Muscle of leg (tissue), 11 donors: ENCODE measurements around the gene ETV3. TPM values are rescaled to one million over a fixed set of nuclear protein-coding genes. Genes with fewer than 3 reads are reported as not detected.
A peak's percentile ranks its signal among the peaks of the same experiment; 100 is the strongest.

Experiments used
- DNase-seq: peaks from one replicate; pipeline ENCODE4 v3.0.0; 2013
- H3K27ac ChIP-seq: one replicate; pipeline ENCODE4 v1.5.1; 2013; ENCODE audit warnings: mild to moderate bottlenecking, low read length, control low read depth
- H3K27me3 ChIP-seq: one replicate; pipeline ENCODE4 v1.6.1; 2013; ENCODE audit warnings: low read length; ENCODE audit not compliant: control insufficient read depth, insufficient read depth
- H3K36me3 ChIP-seq: one replicate; pipeline ENCODE4 v1.6.1; 2013; ENCODE audit warnings: low read length; ENCODE audit not compliant: control insufficient read depth, insufficient read depth
- H3K4me1 ChIP-seq: one replicate; pipeline ENCODE4 v1.6.1; 2013; ENCODE audit warnings: low read length; ENCODE audit not compliant: control insufficient read depth, insufficient read depth
- H3K4me3 ChIP-seq: one replicate; pipeline ENCODE4 v1.5.1; 2013; ENCODE audit warnings: low read length, control low read depth
- H3K9me3 ChIP-seq: replicated peaks from 2 replicates; pipeline ENCODE4 v1.6.1; 2013; ENCODE audit warnings: low read depth, low read length; ENCODE audit not compliant: control insufficient read depth
- WGBS: methylation state at CpG from one replicate; pipeline ENCODE4 v1.1.5; 2013; ENCODE audit warnings: missing lambda C conversion rate; ENCODE audit not compliant: insufficient coverage; 5-methylcytosine and 5-hydroxymethylcytosine counted together
- polyA plus RNA-seq, 8 donors: library from polyadenylated mRNA; unstranded; fragments of 120-200 nt; gene quantifications; one replicate each; pipeline versions ENCODE4 v1.2.1 to v1.2.3, GENCODE V29; 2013; ENCODE audit warnings: inconsistent platforms in 1 of 8, low replicate concordance in 1 of 8; ENCODE audit not compliant: insufficient read length in 8 of 8, insufficient read depth in 1 of 8
- total RNA-seq: library from RNA; stranded (reverse); fragments of 120-200 nt; gene quantifications from one replicate; pipeline ENCODE4 v1.2.4, GENCODE V29; 2013

The ETV3 gene
- total and polyA plus RNA-seq, 9 donors: 9.8 to 21.2 (median 14.6) TPM

DNA sequence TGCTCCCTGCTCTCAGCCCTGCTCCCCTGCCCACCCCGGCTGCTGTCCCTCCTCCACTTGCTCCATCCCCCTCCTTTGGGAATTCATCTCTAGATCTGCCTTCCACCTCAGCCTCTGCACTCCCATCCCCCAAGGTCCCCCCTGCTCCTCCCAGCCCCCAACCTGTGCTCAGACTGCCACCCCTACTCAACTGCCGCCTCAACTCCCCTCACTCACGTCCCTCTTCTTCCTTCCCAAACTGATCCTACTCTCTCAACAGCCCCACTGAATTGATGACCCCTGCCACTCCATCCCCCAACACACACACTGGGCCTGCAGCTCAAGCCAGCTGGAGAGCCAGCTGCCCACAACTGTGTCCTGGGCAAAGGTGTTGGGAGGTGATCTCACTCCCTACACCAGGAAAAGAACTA is 22.8 kb downstream of the ETV3 start:
- no peak overlapping the region for H3K27ac ChIP-seq
- no peaks in the 10 kb centered on the region for H3K36me3 ChIP-seq
- no peaks in the 10 kb centered on the region for H3K4me1 ChIP-seq
- WGBS: 23% methylated on average over 1 of the region's 3 CpGs
- H3K9me3 ChIP-seq: no peaks in the 10 kb centered on the region
- H3K27me3 ChIP-seq: peaks cover 21% of the 10 kb centered on the region
- no peak for DNase-seq
- no peak overlapping the region for H3K4me3 ChIP-seq

DNA sequence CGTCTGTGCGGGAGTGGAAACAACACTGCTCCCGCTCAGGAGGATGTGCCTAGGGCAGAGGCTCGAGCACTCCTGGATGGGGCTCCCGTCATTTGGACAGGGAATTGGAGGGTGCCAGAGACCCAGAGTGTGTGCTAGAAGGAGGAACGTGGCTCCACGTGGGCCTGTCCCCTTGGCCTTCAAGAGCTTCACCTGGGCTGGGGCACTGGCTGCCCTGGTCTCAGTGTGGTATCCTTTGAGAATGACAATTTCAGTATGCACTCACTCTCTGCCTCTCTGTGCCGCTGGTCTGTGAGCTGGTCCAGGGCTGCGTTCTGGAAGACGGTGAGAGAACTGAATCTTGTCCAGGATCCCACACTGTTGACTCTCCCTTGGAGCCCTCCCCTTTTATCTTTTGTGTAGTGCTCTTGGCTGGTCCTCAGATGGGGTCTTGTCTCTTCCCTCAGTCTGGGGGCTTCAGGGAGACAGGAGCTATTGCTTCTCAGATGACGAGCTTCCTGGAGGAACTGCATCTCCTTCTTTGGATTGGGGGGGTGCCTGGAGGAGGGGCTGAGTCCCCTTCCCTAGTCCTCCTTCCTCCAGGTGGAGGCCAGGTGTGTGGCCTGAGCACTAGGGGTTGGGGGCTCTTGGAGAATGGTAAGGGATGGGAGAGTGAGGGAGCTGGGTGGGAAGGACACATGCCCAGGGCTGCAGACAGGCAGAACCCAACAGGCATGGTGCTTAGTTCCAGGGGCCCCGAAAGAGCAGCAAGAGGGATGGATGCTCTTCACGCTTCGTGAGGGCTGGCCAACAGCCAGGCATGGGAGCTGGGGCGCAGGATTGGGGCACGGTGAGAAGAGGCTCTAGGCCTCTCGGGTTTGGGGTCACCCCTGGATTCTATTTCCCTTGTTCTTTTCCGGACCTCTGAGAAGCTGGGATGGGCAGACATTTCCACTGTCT is 23.7 kb downstream of the ETV3 start:
- peaks cover 28% of the 10 kb centered on the region for H3K27me3 ChIP-seq
- H3K9me3 ChIP-seq: no peaks in the 10 kb centered on the region
- H3K4me3 ChIP-seq: no peak overlapping the region
- H3K4me1 ChIP-seq: no peaks in the 10 kb centered on the region
- H3K27ac ChIP-seq: no peak overlapping the region
- no peak for DNase-seq
- 59% methylated on average over 12 of the region's 18 CpGs for WGBS
- H3K36me3 ChIP-seq: no peaks in the 10 kb centered on the region

DNA sequence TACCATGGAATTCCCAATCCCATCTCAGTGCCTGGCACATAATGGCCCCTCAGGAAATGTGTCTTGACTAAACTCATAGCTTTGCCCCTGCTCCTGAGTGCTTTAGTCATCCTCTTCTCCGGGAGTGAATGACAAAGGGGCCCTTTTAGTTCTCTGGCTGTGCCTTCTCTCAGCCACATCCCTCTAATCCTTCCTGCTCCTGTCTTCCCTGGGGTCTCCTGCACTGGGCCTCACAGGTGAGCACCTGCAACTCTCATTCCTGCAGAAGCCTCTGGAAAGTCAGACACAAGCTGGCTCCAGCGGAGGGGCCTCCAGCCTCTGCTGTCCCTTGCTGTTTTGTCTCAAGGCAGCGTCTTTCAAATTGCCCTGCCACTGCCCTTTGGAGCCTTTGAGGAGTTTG is 24.6 kb downstream of the ETV3 start:
- Histone ChIP-seq H3K27me3 (peaks cover 35% of the 10 kb centered on the region), H3K4me1 (no peaks in the 10 kb centered on the region), H3K9me3 (no peaks in the 10 kb centered on the region), H3K4me3 (no peak overlapping the region), H3K36me3 (no peaks in the 10 kb centered on the region), H3K27ac (no peak overlapping the region)
- DNase-seq: no peak
- 20% methylated on average over 1 of the region's 3 CpGs for WGBS

DNA sequence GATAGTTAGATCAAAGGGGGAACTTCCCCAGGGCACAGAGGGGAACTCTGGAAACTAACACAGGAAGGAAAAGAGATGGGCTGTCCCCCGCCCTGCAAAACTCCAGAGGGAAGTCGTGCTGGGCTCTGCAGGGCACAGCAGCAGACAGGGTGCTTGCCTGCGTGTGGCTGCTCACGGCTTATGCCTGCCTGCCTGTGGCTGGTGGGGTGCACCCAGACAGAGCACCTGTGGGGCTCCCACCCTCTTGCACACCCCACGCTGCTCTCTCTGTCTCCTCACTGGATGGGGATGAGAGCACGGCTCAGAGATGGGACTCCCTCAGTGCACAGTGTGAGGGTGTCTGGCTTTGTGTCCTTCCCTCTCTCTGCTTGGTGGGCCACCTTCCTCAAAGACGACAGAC is 25.1 kb downstream of the ETV3 start:
- WGBS: 77% methylated on average over 5 of the region's 7 CpGs
- no peak overlapping the region for H3K4me3 ChIP-seq
- H3K27me3 ChIP-seq: peaks cover 39% of the 10 kb centered on the region

GRCh38 chr1:157112186-157112867 is 25.9 kb downstream of the ETV3 start:
- Histone ChIP-seq H3K4me3 (no peak overlapping the region), H3K4me1 (peaks cover 3% of the 10 kb centered on the region), H3K36me3 (no peaks in the 10 kb centered on the region), H3K27me3 (peaks cover 47% of the 10 kb centered on the region), H3K27ac (no peak overlapping the region), H3K9me3 (no peaks in the 10 kb centered on the region)
- 63% methylated on average over 8 of the region's 8 CpGs for WGBS
- no peak for DNase-seq

More for the DNA sequence above, 25.1 kb downstream of the ETV3 start:
- H3K4me1 ChIP-seq: no peaks in the 10 kb centered on the region
- DNase-seq: peak; percentile 25
- H3K9me3 ChIP-seq: no peaks in the 10 kb centered on the region
- H3K36me3 ChIP-seq: no peaks in the 10 kb centered on the region
- no peak overlapping the region for H3K27ac ChIP-seq

DNA sequence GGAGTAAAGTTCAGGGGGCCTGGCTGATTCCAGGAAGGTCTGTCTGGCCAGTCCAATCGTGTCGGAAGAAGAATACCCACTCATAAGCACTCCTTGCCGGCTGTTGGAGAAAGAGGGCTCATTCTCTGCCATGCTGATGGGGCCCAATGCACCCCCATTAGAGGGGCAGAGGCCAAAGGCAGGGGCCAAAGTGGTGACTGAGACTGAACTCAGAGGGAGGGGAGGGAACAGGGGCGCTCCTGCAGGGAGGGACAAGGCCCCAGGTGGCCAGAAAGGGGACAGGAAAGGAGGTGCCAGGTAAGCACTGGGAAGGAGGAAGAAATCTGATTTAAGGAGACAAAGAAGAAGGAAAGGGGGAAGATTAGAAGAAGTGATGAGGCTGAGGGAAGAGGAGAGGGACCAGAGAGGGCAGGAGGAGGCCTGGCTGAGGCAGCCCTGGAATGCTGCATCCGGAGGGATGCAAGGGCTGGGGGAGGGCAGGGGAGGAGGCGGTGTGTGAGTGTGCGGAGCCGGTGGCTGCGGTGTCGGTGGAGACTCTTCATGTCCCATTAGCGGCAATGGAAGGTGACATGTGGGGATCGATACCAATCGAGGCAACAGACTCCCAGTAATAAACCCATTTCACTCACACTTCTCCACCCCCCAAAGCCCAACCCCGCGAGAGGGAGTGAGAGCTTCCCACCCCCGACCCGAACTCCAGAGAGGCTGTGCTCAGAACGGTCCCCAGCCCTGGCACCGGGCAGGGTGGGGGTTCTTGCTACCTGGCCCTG is 26.6 kb downstream of the ETV3 start:
- Histone ChIP-seq H3K27ac (no peak overlapping the region), H3K36me3 (no peaks in the 10 kb centered on the region), H3K9me3 (no peaks in the 10 kb centered on the region), H3K27me3 (peaks cover 54% of the 10 kb centered on the region), H3K4me3 (no peak overlapping the region), H3K4me1 (peaks cover 3% of the 10 kb centered on the region)
- WGBS: 37% methylated on average over 4 of the region's 19 CpGs
- no peak for DNase-seq

- no CpG with 5 or more reads among the region's 3 CpGs for WGBS
- H3K27ac ChIP-seq: no peak overlapping the region
- DNase-seq: no peak
- H3K4me3 ChIP-seq: no peak overlapping the region
- H3K27me3 ChIP-seq: peaks cover 57% of the 10 kb centered on the region
- peaks cover 3% of the 10 kb centered on the region for H3K4me1 ChIP-seq
- no peaks in the 10 kb centered on the region for H3K36me3 ChIP-seq
- H3K9me3 ChIP-seq: no peaks in the 10 kb centered on the region
Measured at GRCh38 chr1:157110686-157111085, 27.5 kb downstream of the ETV3 start.

DNA sequence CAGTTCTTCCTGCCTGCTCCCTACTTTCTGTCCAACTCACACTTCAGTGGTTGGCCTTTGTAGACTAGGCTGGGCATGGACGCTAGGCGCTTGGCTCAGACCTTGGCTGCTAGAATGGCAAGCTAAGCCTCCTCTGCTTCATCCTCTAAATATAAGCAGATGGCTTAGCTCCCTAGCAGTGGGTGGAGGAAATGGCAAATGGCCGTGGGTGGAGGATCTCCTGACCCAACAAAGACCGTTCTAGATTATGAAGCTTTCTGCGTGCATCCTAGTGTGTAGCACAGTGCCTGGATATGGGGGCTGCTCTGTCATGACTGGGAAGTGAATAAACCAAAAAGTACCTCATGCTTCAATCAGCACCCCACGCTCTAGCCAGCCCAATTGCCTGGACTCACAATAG is 28.2 kb downstream of the ETV3 start:
- no peak for DNase-seq
- Histone ChIP-seq H3K27me3 (peaks cover 64% of the 10 kb centered on the region), H3K27ac (no peak overlapping the region), H3K36me3 (no peaks in the 10 kb centered on the region), H3K9me3 (no peaks in the 10 kb centered on the region), H3K4me3 (no peak overlapping the region), H3K4me1 (peaks cover 3% of the 10 kb centered on the region)
- WGBS: no CpG with 5 or more reads among the region's 6 CpGs

- DNase-seq: no peak
- H3K4me1 ChIP-seq: peaks cover 3% of the 10 kb centered on the region
- WGBS: 73% methylated on average over 2 of the region's 6 CpGs
- no peaks in the 10 kb centered on the region for H3K9me3 ChIP-seq
- H3K36me3 ChIP-seq: no peaks in the 10 kb centered on the region
- H3K4me3 ChIP-seq: no peak overlapping the region
- peaks cover 65% of the 10 kb centered on the region for H3K27me3 ChIP-seq
- no peak overlapping the region for H3K27ac ChIP-seq
Measured at GRCh38 chr1:157108448-157108847, 29.7 kb downstream of the ETV3 start.

DNA sequence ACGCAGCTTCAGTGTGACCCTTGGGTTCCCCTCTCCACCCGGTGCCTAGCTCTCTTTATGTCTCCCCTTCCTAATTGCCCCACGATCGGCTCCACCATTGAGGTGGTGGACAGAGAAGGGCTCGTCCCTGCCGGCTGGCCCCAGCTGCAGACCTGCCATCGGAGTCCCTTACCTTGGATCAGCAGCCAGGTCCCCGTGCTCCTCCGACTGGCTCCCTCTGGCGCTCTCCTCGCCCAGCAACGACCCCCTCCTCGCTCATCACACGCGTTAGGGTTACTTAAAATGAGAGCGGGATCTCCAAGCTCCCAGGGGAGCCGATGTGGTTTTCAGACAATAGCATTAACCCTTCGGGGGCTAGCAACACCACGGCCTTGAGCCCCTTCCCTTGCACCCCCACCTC is 30.5 kb downstream of the ETV3 start:
- Histone ChIP-seq H3K27ac (no peak overlapping the region), H3K36me3 (no peaks in the 10 kb centered on the region), H3K9me3 (no peaks in the 10 kb centered on the region), H3K4me3 (no peak overlapping the region), H3K27me3 (peaks cover 68% of the 10 kb centered on the region), H3K4me1 (peaks cover 3% of the 10 kb centered on the region)
- no peak for DNase-seq
- 33% methylated on average over 7 of the region's 19 CpGs for WGBS
